ENCODE measurements around the gene PAPSS2. TPM values are rescaled to one million over a fixed set of nuclear protein-coding genes. Genes with fewer than 3 reads are reported as not detected.
"Not testable (repeated sequence)": the region's sequence is repeated elsewhere in the genome, so short reads cannot be mapped to it uniquely, and the experiment has no call there.

Gene PAPSS2
- total RNA-seq, 2 experiments from 2014 or later: not detected

GRCh38 chr10:87642988-87643387 lies 16.7 kb upstream of the PAPSS2 start:
- Histone ChIP-seq H3K4me2 (ENCODE audit: low read length) (no peak overlapping the region), H3K9me3 (ENCODE audit: low read length) (no peaks in the 10 kb centered on the region), H3K4me3 (ENCODE audit: low read depth, low read length, poor library complexity, severe bottlenecking) (no peak overlapping the region), H3K27ac (ENCODE audit: low read depth, low read length, poor library complexity, severe bottlenecking) (no peak overlapping the region), H3K79me2 (ENCODE audit: insufficient read depth, low read depth, low read length) (no peaks in the 10 kb centered on the region), H3K4me1 (ENCODE audit: insufficient read depth, low read length, poor library complexity, severe bottlenecking) (no peaks in the 10 kb centered on the region), H3K36me3 (ENCODE audit: insufficient read depth, low read length) (no peaks in the 10 kb centered on the region), H4K20me1 (ENCODE audit: insufficient read depth, low read length) (no peaks in the 10 kb centered on the region), H2AFZ (ENCODE audit: low read length) (no peak overlapping the region), H3K9me2 (ENCODE audit: insufficient read depth, low read length) (no peaks in the 10 kb centered on the region)
- intact Hi-C loops (cut with micrococcal nuclease; ENCODE audit: unreplicated experiment): no loop called here
- ChIA-PET POLR2A (interaction anchor here (0.6 to 0.9 kb wide), 3 partner anchors 8 to 952 kb away, joined by 3 read pairs; no protein-coding TSS in a partner anchor), CTCF (ENCODE audit: unreplicated experiment) (no interaction called here)
- no peak for DNase-seq (ENCODE audit: low spot score)
- no TSS peak for BruUV-seq (replicated peaks)
- no peak for TF ChIP-seq EZH2phosphoT487 (IDR thresholded peaks at IDR 0.05; ENCODE audit: borderline replicate concordance, low read depth, low read length)

GRCh38 chr10:87643920-87644319 lies 15.8 kb upstream of the PAPSS2 start:
- no peaks in the 10 kb centered on the region for H3K36me3 ChIP-seq (ENCODE audit: insufficient read depth, low read length)
- H3K79me2 ChIP-seq (ENCODE audit: insufficient read depth, low read depth, low read length): no peaks in the 10 kb centered on the region
- no peak overlapping the region for H3K27ac ChIP-seq (ENCODE audit: low read depth, low read length, poor library complexity, severe bottlenecking)
- no peak overlapping the region for H2AFZ ChIP-seq (ENCODE audit: low read length)
- H3K4me1 ChIP-seq (ENCODE audit: insufficient read depth, low read length, poor library complexity, severe bottlenecking): no peaks in the 10 kb centered on the region
- intact Hi-C loops (cut with micrococcal nuclease; ENCODE audit: unreplicated experiment): no loop called here
- ChIA-PET POLR2A (interaction anchor here (0.6 kb wide), 1 partner anchor 95 kb away, joined by 4 read pairs; no protein-coding TSS in a partner anchor), CTCF (ENCODE audit: unreplicated experiment) (no interaction called here)
- TF ChIP-seq EZH2phosphoT487 (IDR thresholded peaks at IDR 0.05; ENCODE audit: borderline replicate concordance, low read depth, low read length) (no peak), CTCF (conservative IDR thresholded peaks at IDR 0.05; ENCODE audit: low read length) (no peak)
- H3K9me3 ChIP-seq (ENCODE audit: low read length): no peaks in the 10 kb centered on the region
- no peak overlapping the region for H3K4me3 ChIP-seq (ENCODE audit: low read depth, low read length, poor library complexity, severe bottlenecking)
- DNase-seq (ENCODE audit: low spot score): no peak
- H3K9me2 ChIP-seq (ENCODE audit: insufficient read depth, low read length): no peaks in the 10 kb centered on the region
- H4K20me1 ChIP-seq (ENCODE audit: insufficient read depth, low read length): no peaks in the 10 kb centered on the region
- H3K4me2 ChIP-seq (ENCODE audit: low read length): no peak overlapping the region
- no TSS peak for BruUV-seq (replicated peaks)

DNA sequence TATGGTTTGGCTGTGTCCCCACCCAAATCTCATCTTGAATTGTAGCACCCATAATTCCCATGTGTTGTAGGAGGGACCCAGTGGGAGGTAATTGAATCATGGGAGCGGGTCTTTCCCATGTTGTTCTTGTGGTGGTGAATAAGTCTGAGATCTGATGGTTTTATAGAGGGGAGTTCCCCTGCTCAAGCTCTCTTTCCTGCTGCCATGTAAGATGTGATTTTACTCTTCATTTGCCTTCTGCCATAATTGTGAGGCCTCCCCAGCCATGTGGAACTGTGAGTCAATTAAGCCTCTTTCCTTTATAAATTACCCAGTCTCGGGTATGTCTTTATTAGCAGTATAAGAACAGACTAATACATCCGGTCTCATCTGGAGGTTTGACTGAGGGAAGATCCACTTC lies 15.2 kb upstream of the PAPSS2 start:
- CTCF ChIA-PET (ENCODE audit: unreplicated experiment); H3K36me3 ChIP-seq (ENCODE audit: insufficient read depth, low read length); H2AFZ ChIP-seq (ENCODE audit: low read length); H4K20me1 ChIP-seq (ENCODE audit: insufficient read depth, low read length); DNase-seq (ENCODE audit: low spot score); H3K4me1 ChIP-seq (ENCODE audit: insufficient read depth, low read length, poor library complexity, severe bottlenecking); H3K79me2 ChIP-seq (ENCODE audit: insufficient read depth, low read depth, low read length); H3K9me2 ChIP-seq (ENCODE audit: insufficient read depth, low read length); BruUV-seq (replicated peaks); H3K4me2 ChIP-seq (ENCODE audit: low read length); H3K27ac ChIP-seq (ENCODE audit: low read depth, low read length, poor library complexity, severe bottlenecking); POLR2A ChIA-PET; H3K4me3 ChIP-seq (ENCODE audit: low read depth, low read length, poor library complexity, severe bottlenecking); H3K9me3 ChIP-seq (ENCODE audit: low read length); intact Hi-C loops (cut with micrococcal nuclease; ENCODE audit: unreplicated experiment): not testable (repeated sequence)
